ENCODE results near the gene HOMEZ. TPM values are rescaled to one million over a fixed set of nuclear protein-coding genes. Genes with fewer than 3 reads are reported as not detected.

HOMEZ gene
- total RNA-seq, 1 donor from 2014 or later = 11.0 TPM

GRCh38 chr14:23324993-23325392, 39.1 kb upstream of the HOMEZ start:
- no peak overlapping the region for H3K4me3 ChIP-seq
- H3K36me3 ChIP-seq = peaks cover 29% of the 10 kb centered on the region
- H3K27me3 ChIP-seq = no peaks in the 10 kb centered on the region
- H3K9me3 ChIP-seq = no peaks in the 10 kb centered on the region
- DNase-seq (no peak), ATAC-seq (no peak)
- intact Hi-C loops (cut with DNase I) = loop anchor here (5.0 kb wide), 1 partner anchor 52 kb away; the partner anchor contains the start of gene CMTM5
- TF ChIP-seq, protein P1, sequence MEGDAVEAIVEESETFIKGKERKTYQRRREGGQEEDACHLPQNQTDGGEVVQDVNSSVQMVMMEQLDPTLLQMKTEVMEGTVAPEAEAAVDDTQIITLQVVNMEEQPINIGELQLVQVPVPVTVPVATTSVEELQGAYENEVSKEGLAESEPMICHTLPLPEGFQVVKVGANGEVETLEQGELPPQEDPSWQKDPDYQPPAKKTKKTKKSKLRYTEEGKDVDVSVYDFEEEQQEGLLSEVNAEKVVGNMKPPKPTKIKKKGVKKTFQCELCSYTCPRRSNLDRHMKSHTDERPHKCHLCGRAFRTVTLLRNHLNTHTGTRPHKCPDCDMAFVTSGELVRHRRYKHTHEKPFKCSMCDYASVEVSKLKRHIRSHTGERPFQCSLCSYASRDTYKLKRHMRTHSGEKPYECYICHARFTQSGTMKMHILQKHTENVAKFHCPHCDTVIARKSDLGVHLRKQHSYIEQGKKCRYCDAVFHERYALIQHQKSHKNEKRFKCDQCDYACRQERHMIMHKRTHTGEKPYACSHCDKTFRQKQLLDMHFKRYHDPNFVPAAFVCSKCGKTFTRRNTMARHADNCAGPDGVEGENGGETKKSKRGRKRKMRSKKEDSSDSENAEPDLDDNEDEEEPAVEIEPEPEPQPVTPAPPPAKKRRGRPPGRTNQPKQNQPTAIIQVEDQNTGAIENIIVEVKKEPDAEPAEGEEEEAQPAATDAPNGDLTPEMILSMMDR (IDR thresholded peaks at IDR 0.05) = no peak
- H3K4me1 ChIP-seq = peaks cover 22% of the 10 kb centered on the region
- no peak overlapping the region for H3K27ac ChIP-seq

GRCh38 chr14:23324455-23324846, 38.5 kb upstream of the HOMEZ start:
- H3K27me3 ChIP-seq = no peaks in the 10 kb centered on the region

GRCh38 chr14:23323838-23324454, 38.0 kb upstream of the HOMEZ start:
- H3K4me1 ChIP-seq = peaks cover 22% of the 10 kb centered on the region
- H3K27me3 ChIP-seq = no peaks in the 10 kb centered on the region
- ATAC-seq = no peak
- H3K27ac ChIP-seq = no peak overlapping the region
- no peaks in the 10 kb centered on the region for H3K9me3 ChIP-seq
- peaks cover 29% of the 10 kb centered on the region for H3K36me3 ChIP-seq
- no peak overlapping the region for H3K4me3 ChIP-seq
- intact Hi-C loops (cut with DNase I) = no loop called here
- no peak for DNase-seq
- TF ChIP-seq, protein P1 (IDR thresholded peaks at IDR 0.05) = no peak

More at GRCh38 chr14:23324455-23324846, 38.5 kb upstream of the HOMEZ start:
- TF ChIP-seq, protein P1 (IDR thresholded peaks at IDR 0.05) = no peak
- intact Hi-C loops (cut with DNase I) = no loop called here
- no peak for DNase-seq
- H3K27ac ChIP-seq = no peak overlapping the region
- H3K4me3 ChIP-seq = no peak overlapping the region
- peaks cover 29% of the 10 kb centered on the region for H3K36me3 ChIP-seq
- ATAC-seq = no peak
- H3K9me3 ChIP-seq = no peaks in the 10 kb centered on the region
- H3K4me1 ChIP-seq = peaks cover 22% of the 10 kb centered on the region

- Histone ChIP-seq H3K36me3 (peaks cover 29% of the 10 kb centered on the region), H3K4me1 (peaks cover 22% of the 10 kb centered on the region), H3K4me3 (peak overlapping the region; percentile 91), H3K27ac (peak overlapping the region; percentile 96), H3K9me3 (no peaks in the 10 kb centered on the region), H3K27me3 (no peaks in the 10 kb centered on the region)
- intact Hi-C loops (cut with DNase I) = no loop called here
- ATAC-seq (no peak), DNase-seq (no peak)
- TF ChIP-seq, protein P1 (IDR thresholded peaks at IDR 0.05) = no peak
Measured at GRCh38 chr14:23322568-23323517, 36.9 kb upstream of the HOMEZ start.

DNA sequence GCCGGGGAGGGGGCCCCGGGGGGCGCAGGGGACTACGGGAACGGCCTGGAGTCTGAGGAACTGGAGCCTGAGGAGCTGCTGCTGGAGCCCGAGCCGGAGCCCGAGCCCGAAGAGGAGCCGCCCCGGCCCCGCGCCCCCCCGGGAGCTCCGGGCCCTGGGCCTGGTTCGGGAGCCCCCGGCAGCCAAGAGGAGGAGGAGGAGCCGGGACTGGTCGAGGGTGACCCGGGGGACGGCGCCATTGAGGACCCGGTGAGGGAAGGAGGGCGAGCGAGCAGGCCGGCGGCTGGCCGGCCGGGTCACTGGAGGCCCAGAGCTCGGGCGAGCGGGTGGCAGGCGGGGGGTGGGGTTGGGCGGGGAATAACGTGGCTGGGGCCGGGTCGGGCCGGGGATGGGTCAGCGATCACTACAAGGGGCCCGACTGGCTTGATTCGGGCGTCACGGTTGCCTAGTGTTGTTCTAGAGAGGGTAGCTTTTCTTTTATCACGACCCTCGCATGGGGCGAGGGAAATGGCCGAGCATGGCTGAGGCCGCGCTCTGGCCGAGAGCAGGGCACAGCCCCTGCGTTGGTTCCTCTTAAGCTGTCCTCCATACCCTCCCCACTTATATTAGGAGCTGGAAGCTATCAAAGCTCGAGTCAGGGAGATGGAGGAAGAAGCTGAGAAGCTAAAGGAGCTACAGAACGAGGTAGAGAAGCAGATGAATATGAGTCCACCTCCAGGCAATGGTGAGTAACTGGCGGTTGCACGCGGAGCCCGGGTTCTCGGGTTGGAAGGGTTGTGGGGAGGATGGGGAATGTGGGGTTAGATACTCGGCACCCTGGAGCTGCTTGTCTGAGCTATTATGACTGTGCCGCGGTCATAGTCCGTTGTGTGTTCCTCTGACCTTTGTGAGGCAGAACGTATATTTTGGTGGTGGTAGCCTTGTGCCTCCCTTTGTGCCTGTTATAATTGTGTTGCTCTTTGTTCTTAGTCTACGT, 35.9 kb upstream of the HOMEZ start:
- H3K9me3 ChIP-seq = no peaks in the 10 kb centered on the region
- H3K4me1 ChIP-seq = peaks cover 22% of the 10 kb centered on the region
- intact Hi-C loops (cut with DNase I) = no loop called here
- TF ChIP-seq, protein P1 (IDR thresholded peaks at IDR 0.05) = no peak
- peak overlapping the region; percentile 91 for H3K4me3 ChIP-seq
- peak overlapping the region; percentile 96 for H3K27ac ChIP-seq
- H3K36me3 ChIP-seq = peaks cover 29% of the 10 kb centered on the region
- peak; percentile 84 for DNase-seq
- no peaks in the 10 kb centered on the region for H3K27me3 ChIP-seq
- peak; percentile 35 for ATAC-seq
